Smooth muscle cell (in vitro differentiated cells): Measurements from ENCODE around the gene TNP1. TPM values are rescaled to one million over a fixed set of nuclear protein-coding genes. Genes with fewer than 3 reads are reported as not detected.

Experiments
- DNase-seq: peaks from one replicate; lab custom pipeline; 2025; ENCODE audit not compliant: unreplicated experiment; lab: John Stamatoyannopoulos, UW
- H2AFZ ChIP-seq: fragments of 200-600 bp; sonication (generic); 2 replicates; pipeline ENCODE4 v1.6.0; 2016; ENCODE audit warnings: antibody characterized with exemption, low read depth, mild to moderate bottlenecking
- H3F3A ChIP-seq: fragments of 200-600 bp; sonication (generic); 2 replicates; pipeline ENCODE4 v1.6.0; 2017; ENCODE audit warnings: antibody characterized with exemption, low read depth
- H3K27ac ChIP-seq: fragments of 200-600 bp; sonication (generic); 2 replicates; pipeline ENCODE4 v1.5.1; 2016; ENCODE audit warnings: low read depth, mild to moderate bottlenecking
- H3K27me3 ChIP-seq: fragments of 200-600 bp; sonication (generic); 2 replicates; pipeline ENCODE4 v1.6.1; 2016; ENCODE audit warnings: low read depth, mild to moderate bottlenecking
- H3K36me3 ChIP-seq: fragments of 200-600 bp; sonication (generic); 2 replicates; pipeline ENCODE4 v1.5.1; 2016; ENCODE audit warnings: low read depth
- H3K4me1 ChIP-seq: fragments of 200-600 bp; sonication (generic); 2 replicates; pipeline ENCODE4 v1.5.1; 2016; ENCODE audit warnings: low read depth
- H3K4me2 ChIP-seq: fragments of 200-600 bp; sonication (generic); 2 replicates; pipeline ENCODE4 v1.6.0; 2016; ENCODE audit warnings: mild to moderate bottlenecking
- H3K4me3 ChIP-seq: fragments of 200-600 bp; sonication (generic); 2 replicates; pipeline ENCODE4 v1.5.1; 2016; ENCODE audit warnings: mild to moderate bottlenecking
- H3K79me2 ChIP-seq: fragments of 200-600 bp; sonication (generic); 2 replicates; pipeline ENCODE4 v1.6.0; 2016; ENCODE audit warnings: low read depth, mild to moderate bottlenecking
- H3K9ac ChIP-seq: fragments of 200-600 bp; sonication (generic); 2 replicates; pipeline ENCODE4 v1.6.0; 2016; ENCODE audit warnings: low read depth
- H3K9me3 ChIP-seq: fragments of 200-600 bp; sonication (generic); replicated peaks from 2 replicates; pipeline ENCODE4 v1.5.1; 2016; ENCODE audit warnings: low read depth
- H4K20me1 ChIP-seq: fragments of 200-600 bp; sonication (generic); 2 replicates; pipeline ENCODE4 v1.6.0; 2016; ENCODE audit warnings: low read depth
- CTCF ChIP-seq: fragments of 200-600 bp; sonication (generic); IDR thresholded peaks from 2 replicates; pipeline ENCODE4 v1.5.1; 2017; ENCODE audit warnings: borderline replicate concordance, mild to moderate bottlenecking, antibody characterized with exemption; ENCODE audit not compliant: insufficient read depth, poor library complexity, severe bottlenecking
- WGBS: methylation state at CpG from one replicate; pipeline ENCODE4 v1.1.7; 2016; ENCODE audit warnings: low lambda C conversion rate; 5-methylcytosine and 5-hydroxymethylcytosine counted together
- polyA plus RNA-seq: library from polyadenylated mRNA; unstranded; fragments of >200 nt; fragmentation: Nextera tagmentation; extraction: Ambion mirVana; gene quantifications from 2 replicates; pipeline ENCODE4 v1.2.1, GENCODE V29; 2016
- total RNA-seq: library from RNA; depleted of rRNA; stranded (reverse); fragments of >200 nt; gene quantifications from 2 replicates; pipeline ENCODE4 v1.2.3, GENCODE V29; 2014

The TNP1 gene
- total and polyA plus RNA-seq, 2 experiments from 2014 or later, result not detected

- H4K20me1 ChIP-seq, result no peaks in the 10 kb centered on the region
- no peak overlapping the region for H3K27ac ChIP-seq
- no peaks in the 10 kb centered on the region for H3K36me3 ChIP-seq
- H3K27me3 ChIP-seq, result no peaks in the 10 kb centered on the region
- H3K9ac ChIP-seq, result no peak overlapping the region
- H3K4me2 ChIP-seq, result no peak overlapping the region
- WGBS, result 95% methylated on average over 3 of the region's 3 CpGs
- no peaks in the 10 kb centered on the region for H3K9me3 ChIP-seq
- H3K4me1 ChIP-seq, result no peaks in the 10 kb centered on the region
- H3K4me3 ChIP-seq, result no peak overlapping the region
- H2AFZ ChIP-seq, result no peak overlapping the region
- H3F3A ChIP-seq, result no peaks in the 10 kb centered on the region
- no peaks in the 10 kb centered on the region for H3K79me2 ChIP-seq
- DNase-seq, result no peak
- no peak for TF ChIP-seq CTCF
Measured at GRCh38 chr2:216870508-216871332, 10.9 kb upstream of the TNP1 start.

GRCh38 chr2:216866515-216867095, 6.7 kb upstream of the TNP1 start:
- Histone ChIP-seq H3K36me3 (no peaks in the 10 kb centered on the region), H3K4me3 (no peak overlapping the region), H3K9ac (no peak overlapping the region), H3K4me1 (no peaks in the 10 kb centered on the region), H3K9me3 (no peaks in the 10 kb centered on the region), H3K4me2 (no peak overlapping the region), H2AFZ (no peak overlapping the region), H3F3A (no peaks in the 10 kb centered on the region), H4K20me1 (no peaks in the 10 kb centered on the region), H3K27me3 (no peaks in the 10 kb centered on the region), H3K27ac (no peak overlapping the region), H3K79me2 (no peaks in the 10 kb centered on the region)
- no peak for DNase-seq
- WGBS, result 93% methylated on average over 3 of the region's 3 CpGs
- no peak for TF ChIP-seq CTCF

- 96% methylated on average over 3 of the region's 3 CpGs for WGBS
Measured at GRCh38 chr2:216865658-216866057, 5.8 kb upstream of the TNP1 start.

More at GRCh38 chr2:216865658-216866057, 5.8 kb upstream of the TNP1 start:
- no peak for DNase-seq
- no peaks in the 10 kb centered on the region for H4K20me1 ChIP-seq
- H3K4me3 ChIP-seq, result no peak overlapping the region
- no peaks in the 10 kb centered on the region for H3K79me2 ChIP-seq
- H3K9ac ChIP-seq, result no peak overlapping the region
- no peaks in the 10 kb centered on the region for H3K4me1 ChIP-seq
- no peaks in the 10 kb centered on the region for H3K36me3 ChIP-seq
- H3K4me2 ChIP-seq, result no peak overlapping the region
- no peaks in the 10 kb centered on the region for H3F3A ChIP-seq
- no peaks in the 10 kb centered on the region for H3K9me3 ChIP-seq
- H3K27ac ChIP-seq, result no peak overlapping the region
- H3K27me3 ChIP-seq, result no peaks in the 10 kb centered on the region
- TF ChIP-seq CTCF, result no peak
- H2AFZ ChIP-seq, result no peak overlapping the region
